ENCODE results near the gene CMIP. TPM values are rescaled to one million over a fixed set of nuclear protein-coding genes. Genes with fewer than 3 reads are reported as not detected.

The CMIP gene
- polyA plus RNA-seq, 1 donor from 2014 or later, result 15.1 TPM

- H3K36me3 ChIP-seq (ENCODE audit: insufficient read depth, low read length), result no peaks in the 10 kb centered on the region
- H3K27me3 ChIP-seq (ENCODE audit: insufficient read depth, low read depth, low read length), result no peaks in the 10 kb centered on the region
- H3K27ac ChIP-seq (ENCODE audit: low read length), result no peak overlapping the region
- no peaks in the 10 kb centered on the region for H4K20me1 ChIP-seq (ENCODE audit: insufficient read depth)
- H3K9me3 ChIP-seq (ENCODE audit: low read length), result no peaks in the 10 kb centered on the region
- no peaks in the 10 kb centered on the region for H3K9me2 ChIP-seq (ENCODE audit: insufficient read depth, low read length)
- H3K79me2 ChIP-seq (replicated peaks; ENCODE audit: insufficient read depth, low read length), result peaks cover 56% of the 10 kb centered on the region
- no peak overlapping the region for H3K4me2 ChIP-seq (ENCODE audit: low read length)
- H3F3A ChIP-seq (ENCODE audit: insufficient read depth, low read length, poor library complexity, severe bottlenecking), result no peaks in the 10 kb centered on the region
- TF ChIP-seq MXI1 (conservative IDR thresholded peaks at IDR 0.05; ENCODE audit: poor library complexity, severe bottlenecking) (no peak), TAF1 (IDR thresholded peaks at IDR 0.05; ENCODE audit: low read depth) (no peak), EP300 (conservative IDR thresholded peaks at IDR 0.05; ENCODE audit: poor library complexity, severe bottlenecking) (no peak), POLR2AphosphoS5 (IDR thresholded peaks at IDR 0.05) (no peak), CTCF (IDR thresholded peaks at IDR 0.05; ENCODE audit: poor library complexity, severe bottlenecking) (no peak)
- no peak overlapping the region for H3K9ac ChIP-seq (ENCODE audit: low read length)
- H2AFZ ChIP-seq (ENCODE audit: low read depth, low read length), result no peak overlapping the region
- H3K4me3 ChIP-seq (ENCODE audit: low read length), result no peak overlapping the region
Observed at GRCh38 chr16:81510016-81510415, 65.4 kb downstream of the CMIP start.

DNA sequence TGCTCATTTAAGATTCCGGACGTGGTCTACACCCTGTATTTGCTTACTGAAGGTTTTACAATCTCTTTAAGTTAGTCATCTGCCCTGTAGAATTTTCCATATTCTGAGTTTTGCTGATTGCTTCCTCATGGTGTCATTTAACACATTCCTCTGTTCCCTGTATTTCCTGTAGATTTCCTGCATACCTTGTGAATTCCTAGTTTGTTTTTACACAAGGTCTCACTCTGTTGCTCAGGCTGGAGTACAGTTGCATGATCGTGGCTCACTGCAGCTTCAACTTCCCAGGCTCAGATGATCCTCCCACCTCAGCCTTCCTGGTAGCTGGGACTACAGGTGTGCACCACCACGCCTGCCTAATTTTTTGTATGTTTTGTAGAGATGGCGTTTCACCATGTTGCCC is 66.8 kb downstream of the CMIP start:
- Histone ChIP-seq H3K4me2 (ENCODE audit: low read length) (no peak overlapping the region), H3K36me3 (ENCODE audit: insufficient read depth, low read length) (no peaks in the 10 kb centered on the region), H3K9ac (ENCODE audit: low read length) (no peak overlapping the region), H3K27ac (ENCODE audit: low read length) (no peak overlapping the region), H4K20me1 (ENCODE audit: insufficient read depth) (no peaks in the 10 kb centered on the region), H3F3A (ENCODE audit: insufficient read depth, low read length, poor library complexity, severe bottlenecking) (no peaks in the 10 kb centered on the region), H3K9me2 (ENCODE audit: insufficient read depth, low read length) (no peaks in the 10 kb centered on the region), H3K9me3 (ENCODE audit: low read length) (no peaks in the 10 kb centered on the region), H3K4me3 (ENCODE audit: low read length) (no peak overlapping the region), H3K79me2 (replicated peaks; ENCODE audit: insufficient read depth, low read length) (peaks cover 62% of the 10 kb centered on the region), H3K27me3 (ENCODE audit: insufficient read depth, low read depth, low read length) (no peaks in the 10 kb centered on the region), H2AFZ (ENCODE audit: low read depth, low read length) (no peak overlapping the region)
- TF ChIP-seq CTCF (IDR thresholded peaks at IDR 0.05; ENCODE audit: poor library complexity, severe bottlenecking), result no peak
- no peak for TF ChIP-seq POLR2AphosphoS5 (IDR thresholded peaks at IDR 0.05)
- TF ChIP-seq MXI1 (conservative IDR thresholded peaks at IDR 0.05; ENCODE audit: poor library complexity, severe bottlenecking), result no peak
- no peak for TF ChIP-seq REST (IDR thresholded peaks at IDR 0.05; ENCODE audit: borderline replicate concordance)
- TF ChIP-seq TAF1 (IDR thresholded peaks at IDR 0.05; ENCODE audit: low read depth), result no peak
- no peak for TF ChIP-seq EP300 (conservative IDR thresholded peaks at IDR 0.05; ENCODE audit: poor library complexity, severe bottlenecking)
- no peak for TF ChIP-seq SMC3 (conservative IDR thresholded peaks at IDR 0.05; ENCODE audit: poor library complexity)
- no peak for TF ChIP-seq RAD21 (conservative IDR thresholded peaks at IDR 0.05)
- TF ChIP-seq EZH2 (IDR thresholded peaks at IDR 0.05; ENCODE audit: borderline replicate concordance, insufficient read depth, low read length, poor library complexity, severe bottlenecking), result no peak
